AG20443 (cell line): Measurements from ENCODE around the gene PDE4D.

Source experiments
- DNase-seq: peaks from one replicate; pipeline ENCODE4 v3.0.0; 2012; ENCODE audit warnings: low spot score, mixed read lengths

Gene PDE4D

DNA sequence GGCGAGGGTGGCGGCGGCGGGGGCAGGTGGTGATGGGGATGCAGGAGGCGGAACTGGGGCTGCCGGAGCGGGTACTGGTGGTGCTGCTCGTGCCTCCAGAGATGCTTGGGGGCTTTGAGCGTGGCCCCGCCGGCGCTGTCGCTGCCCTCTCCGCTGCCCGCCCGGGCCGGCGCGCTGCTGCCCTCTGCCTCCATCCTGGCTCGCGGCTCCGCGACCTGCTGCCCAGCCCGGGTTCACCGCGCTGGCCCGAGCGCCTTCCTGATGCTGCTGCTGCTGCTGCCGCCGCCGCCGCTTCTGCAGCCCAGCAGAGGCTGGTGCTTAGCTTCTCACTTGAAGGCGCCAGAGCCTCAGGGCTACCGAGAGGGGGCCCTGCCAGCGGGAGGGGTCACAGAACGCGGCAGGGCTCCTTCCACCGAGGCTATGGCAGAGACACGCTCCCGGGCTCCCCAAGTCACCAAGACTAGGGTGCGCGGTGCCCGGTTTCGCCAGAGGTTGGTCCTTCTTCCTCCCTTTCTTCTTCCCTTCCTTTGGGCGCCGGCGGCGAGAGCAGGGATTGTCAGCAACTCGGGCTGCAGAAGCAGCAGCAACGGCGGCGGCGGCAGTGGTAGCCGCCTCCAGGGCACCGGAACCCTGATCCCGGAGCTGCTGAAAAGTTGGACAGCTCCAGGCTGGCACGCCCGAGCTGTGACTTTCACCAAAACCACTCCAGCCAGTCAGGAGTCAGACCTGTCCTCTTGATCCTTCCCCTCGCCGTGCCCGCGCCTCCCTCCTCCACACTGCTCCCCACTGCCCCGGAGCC is at the start of gene PDE4D:
TSS of gene PDE4D (minus strand) at position 298 of the 799 bp plus-strand sequence.
- DNase-seq, result peak; percentile 90

DNA sequence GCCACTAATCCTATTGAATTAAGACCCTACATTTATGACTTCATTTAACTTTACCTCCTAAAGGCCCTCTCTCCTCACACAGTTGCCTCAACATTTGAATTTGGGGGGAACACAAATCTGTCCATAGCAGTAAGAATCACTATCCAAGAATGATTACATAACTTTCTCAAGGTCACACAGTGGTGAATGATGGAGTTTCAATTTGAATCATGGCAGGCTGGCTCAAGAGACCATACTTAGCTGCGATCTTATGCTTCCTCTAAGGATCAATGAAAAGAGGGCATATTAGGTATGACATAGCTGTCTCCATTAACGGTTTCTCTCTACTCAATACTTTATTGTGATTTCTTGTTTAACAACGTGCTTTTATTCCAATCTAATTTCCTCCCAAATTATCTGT is 44.1 kb upstream of the PDE4D start:
- no peak for DNase-seq

DNA sequence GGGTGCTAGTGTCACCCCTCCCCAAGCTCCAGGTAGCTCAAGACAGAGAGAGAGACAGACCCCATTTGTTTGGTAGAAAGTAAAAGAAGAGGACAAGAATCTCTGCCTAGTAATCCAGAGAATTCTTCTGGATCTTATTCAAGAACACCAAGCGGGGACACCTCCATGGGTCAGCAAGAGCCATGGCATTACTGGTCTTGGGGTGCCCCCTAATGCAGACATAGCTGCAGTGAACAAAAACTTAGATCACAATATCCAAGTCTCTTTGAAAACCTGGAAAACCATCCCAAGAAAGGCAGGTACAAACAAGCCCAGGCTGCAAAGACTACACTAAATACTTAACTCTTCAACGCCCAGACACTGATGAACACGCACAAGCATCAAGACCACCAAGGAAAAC is 29.9 kb upstream of the PDE4D start:
- DNase-seq, result peak; percentile 15

DNA sequence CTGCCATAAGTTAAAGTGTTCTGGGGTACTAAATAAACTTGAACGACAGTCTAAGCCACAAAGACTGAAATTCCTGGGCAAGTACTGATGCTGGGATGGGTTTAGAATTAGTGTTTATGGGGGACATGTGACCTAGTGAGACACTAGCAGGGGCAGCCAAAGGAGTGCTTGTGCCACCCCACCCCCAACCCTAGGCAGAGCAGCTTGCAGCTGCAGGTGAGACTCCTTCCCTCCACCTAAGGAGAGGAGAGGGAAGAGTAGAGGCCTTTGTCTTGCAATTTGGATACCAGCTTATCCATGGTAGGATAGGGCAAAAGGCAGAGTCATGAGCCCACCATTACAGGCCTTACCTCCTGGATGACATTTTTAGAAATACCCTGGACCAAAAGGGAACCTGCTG is 28.7 kb upstream of the PDE4D start:
- no peak for DNase-seq

DNA sequence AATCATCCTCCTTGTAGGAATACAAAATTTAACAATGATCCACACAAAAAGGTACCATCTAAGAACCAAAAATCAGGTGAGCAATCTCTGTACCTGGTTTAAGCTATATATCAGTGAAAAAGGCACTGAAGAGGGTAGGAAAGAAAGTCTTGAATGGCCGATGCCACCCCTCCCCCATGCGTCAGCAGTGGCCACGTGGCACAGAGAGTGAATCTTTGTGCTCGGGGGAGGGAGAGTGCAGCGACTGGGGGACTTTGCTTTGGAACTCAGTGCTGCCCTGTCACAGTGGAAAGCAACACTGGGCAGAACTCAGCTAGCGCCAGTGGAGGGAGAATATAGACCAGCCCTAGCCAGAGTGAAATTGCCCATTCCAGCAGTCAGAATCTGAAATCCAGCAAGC is 28.3 kb upstream of the PDE4D start:
- DNase-seq, result no peak

DNA sequence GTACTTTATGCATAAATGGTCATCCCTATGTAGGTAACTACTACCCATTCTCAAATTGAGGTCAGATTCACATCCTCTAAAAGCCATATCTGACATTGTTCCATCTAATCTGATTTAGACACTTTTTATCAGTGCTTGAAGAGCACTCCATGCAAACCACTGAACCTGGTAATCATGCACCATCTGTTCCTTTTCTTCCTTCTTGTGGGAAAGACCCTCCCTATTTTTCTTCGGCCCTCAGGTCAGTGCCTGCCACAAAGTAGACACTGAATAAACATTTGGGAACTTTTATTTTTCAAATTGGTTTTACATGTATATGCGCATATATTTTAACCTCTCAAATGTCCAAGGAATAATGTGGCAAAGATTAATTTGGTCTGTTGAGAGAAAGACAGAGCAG is 26.0 kb upstream of the PDE4D start:
- no peak for DNase-seq

DNA sequence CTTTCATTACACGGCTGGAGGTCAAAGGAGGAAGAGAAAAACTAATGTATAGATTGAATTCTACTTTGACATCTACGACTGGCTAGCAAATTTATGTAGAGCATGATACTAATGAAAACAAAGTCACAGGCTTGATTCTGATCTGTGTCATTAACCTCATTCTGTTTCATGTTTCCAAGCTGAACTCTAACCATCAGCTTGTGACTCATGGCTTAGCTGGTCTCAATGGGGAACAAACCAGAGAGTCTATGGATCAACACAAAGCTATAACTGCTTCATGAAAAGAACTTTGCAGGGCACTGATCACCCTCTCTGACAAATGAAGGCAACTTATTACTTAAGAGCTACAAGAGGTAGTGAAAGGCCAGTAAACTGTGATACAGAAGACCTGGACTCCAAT is 23.6 kb upstream of the PDE4D start:
- no peak for DNase-seq

DNA sequence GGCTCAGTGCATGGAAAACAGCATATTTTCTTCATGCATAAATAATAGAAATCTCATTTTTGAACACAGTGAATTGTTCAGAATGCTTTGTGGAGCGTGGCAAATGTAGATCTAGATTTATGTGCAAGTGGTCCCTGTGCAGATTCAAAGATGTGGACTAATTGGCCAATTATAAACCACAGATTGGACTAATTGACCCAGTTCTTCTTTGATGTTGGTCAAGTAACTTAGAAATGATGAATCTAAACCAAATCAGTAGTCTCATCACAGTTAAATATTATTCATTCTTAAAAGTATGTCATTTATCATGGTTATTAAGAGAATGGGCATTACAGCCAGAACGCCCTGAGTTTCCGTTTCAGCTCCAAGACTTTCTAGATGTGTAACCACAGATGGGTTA is 11.7 kb upstream of the PDE4D start:
- DNase-seq, result no peak

DNA sequence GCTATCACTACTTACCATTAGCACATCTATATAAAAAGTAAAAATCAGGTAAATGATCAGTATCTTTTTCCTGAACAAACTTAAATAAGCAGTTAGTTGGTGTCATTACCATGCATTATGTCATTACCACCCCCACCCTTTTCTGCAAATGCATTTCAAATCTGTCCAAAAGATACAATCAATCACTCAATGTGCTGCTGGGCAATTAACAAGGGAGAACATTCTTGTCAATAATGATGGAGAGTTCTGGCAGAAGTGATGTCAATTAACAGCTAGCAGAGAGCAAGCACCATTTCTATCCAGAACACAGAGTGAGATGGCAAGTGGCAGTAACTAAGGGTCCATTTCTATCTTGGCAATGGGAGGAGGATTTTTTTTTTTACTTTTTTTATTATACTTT is 3.5 kb upstream of the PDE4D start:
- no peak for DNase-seq

DNA sequence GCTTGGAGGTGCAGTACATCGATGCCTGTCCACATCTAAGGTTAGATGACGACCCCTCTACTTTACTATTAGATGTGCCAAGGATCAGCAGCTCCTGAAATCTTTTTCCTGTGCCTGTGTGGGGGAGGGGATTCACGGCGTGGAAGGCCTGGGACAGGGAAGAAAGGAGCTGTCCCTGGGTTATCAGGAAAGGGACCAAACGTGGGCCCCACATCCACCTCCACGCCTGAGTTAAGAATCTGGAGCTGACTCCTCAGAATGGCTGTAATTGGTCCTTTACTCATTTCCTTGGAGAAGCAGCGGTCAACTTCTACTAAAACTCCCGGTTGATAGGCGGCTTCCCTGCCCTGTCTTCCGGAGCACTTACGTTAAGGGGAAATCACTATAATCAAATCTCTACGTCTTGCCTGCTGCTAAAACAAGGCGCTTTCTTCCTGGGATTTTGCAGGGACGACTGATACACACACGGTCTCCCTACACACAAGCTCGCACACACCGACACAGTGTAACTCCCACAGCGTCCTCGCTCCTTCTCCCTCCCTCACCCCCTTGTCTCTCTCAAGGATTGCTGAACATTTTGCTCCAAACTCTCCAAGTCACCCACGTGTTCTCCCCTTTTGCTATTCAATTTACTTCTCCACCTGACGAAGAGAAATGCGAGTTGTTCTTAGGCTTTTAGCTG is 1.4 kb downstream of the PDE4D start:
- no peak for DNase-seq

DNA sequence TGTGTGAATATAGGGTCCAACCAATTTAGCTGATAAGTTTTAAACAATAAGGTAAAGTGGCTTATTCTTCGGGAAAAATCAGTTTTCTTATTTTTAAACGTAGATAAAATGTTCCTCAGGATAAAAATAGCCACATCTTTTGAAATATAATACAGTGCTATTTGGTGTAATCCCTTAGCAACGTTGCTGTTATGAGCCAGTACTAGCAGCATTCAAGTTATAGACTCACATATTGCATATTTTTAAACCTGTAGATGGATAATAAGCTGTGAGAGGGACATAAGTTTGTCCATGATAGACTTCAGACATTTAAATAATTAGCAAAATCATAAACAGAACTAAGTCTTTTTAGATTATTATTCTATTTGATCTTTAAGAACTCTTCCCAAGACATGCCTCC is 6.3 kb downstream of the PDE4D start:
- no peak for DNase-seq

DNA sequence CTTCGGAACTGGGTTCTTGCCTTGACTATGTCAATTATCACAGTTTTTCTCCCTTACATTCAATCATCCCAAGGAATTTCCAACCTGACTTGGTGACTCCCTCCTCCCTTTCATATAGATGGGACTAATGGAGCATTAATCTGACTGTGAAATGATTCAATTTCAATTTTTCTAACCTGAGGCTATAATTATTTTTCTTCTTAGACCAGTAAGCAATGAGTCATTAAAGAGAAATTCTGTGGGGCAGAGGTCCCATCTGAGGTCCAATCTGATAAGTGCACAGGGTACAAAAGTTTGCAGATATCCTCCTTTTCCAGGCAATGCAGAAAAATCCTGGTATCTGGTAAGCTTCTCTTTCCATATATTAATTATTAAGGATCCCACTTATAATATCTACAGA is 18.9 kb downstream of the PDE4D start:
- DNase-seq, result no peak

DNA sequence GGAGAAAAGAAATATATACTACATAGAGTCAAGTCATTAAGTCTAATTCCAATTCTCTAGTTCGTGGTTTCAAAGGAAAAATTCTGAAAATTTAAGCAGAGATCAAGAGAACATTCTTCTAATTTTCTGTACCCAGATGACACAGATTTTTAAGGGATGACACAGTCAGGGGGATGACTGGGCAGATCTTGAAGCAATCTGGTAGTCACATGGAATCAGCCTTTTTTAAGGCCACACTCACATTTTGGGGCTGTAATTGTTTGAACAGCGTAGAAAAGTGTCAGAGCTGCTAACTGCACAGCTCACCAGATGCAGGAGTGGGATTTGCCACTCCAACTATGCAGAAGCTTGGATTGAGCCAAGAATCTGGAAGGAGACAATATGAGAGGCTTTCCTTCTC is 20.4 kb downstream of the PDE4D start:
- DNase-seq, result peak; percentile 82

DNA sequence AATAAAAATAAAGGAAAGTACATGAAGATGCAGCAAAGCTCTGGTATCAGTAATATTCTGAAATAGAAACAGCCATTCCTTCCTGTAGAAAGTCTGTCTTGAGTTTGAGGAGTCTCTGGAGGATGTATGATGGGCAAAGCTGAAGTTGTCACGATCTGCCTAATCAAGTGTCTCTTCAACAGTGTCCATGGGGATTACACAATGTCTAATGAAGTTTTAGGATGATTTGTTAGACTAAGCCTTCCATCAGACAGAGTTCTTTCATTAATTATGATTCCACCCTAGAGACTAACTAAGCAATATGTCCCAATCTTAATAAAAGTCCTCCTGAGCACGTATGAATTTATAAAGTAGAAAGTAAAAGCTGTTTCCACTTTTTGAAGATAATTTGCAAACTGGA is 26.9 kb downstream of the PDE4D start:
- DNase-seq, result no peak

DNA sequence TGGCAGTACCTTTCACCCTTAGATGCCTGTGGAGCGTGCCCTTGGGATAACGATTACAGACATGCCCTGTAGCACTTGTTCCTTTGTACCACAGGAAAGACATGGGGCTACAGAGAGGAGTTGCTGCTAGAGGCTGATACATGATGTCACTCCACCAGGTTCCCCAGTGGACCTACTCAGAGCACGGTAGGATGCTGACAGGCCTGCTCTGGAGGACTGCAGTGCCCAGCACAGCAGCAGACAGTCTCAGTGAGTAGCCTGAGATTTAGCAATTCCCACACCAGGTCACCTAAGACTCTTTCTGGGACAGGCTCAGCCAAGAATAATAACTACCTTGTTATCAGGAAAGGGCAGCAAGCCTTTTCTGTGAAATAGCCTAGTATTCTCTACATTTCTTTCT is 28.8 kb downstream of the PDE4D start:
- no peak for DNase-seq

DNA sequence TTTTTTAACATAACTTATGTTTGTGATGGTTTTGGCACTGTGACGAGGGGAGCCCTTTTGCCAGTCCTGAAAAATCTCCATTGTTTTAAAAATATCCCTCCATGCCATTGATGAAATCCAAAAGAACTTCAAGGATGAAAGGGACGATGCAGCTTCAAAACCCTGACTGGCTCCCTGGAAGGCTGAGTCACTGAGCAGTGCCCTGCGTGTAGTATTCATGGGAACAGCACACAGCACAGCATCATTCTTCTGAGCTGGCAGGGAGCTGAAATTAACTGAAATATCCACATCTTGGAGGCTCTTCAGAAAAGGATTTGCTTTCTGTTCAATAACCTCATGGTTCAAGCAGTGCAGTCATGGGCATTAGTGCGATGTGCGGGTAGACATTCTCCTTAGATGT is 29.7 kb downstream of the PDE4D start:
- DNase-seq, result peak; percentile 51

DNA sequence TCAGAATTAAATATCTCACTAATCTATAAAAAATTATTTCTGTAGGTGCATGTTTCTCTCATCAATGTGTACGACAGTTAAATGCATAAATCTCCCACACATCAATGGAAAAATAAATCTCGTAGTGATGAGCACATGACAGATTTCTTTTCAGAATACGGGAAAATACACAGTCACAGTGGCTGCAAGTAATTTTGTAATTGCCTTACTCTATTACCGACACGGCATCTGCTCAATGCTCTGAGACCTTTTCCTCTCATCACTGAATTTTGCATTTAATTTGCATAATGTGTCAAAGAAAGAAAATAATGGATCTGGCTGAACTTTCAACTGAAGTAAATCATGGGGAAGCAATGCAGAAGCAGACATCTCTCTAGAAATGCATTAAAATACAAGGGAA is 37.2 kb downstream of the PDE4D start:
- no peak for DNase-seq

DNA sequence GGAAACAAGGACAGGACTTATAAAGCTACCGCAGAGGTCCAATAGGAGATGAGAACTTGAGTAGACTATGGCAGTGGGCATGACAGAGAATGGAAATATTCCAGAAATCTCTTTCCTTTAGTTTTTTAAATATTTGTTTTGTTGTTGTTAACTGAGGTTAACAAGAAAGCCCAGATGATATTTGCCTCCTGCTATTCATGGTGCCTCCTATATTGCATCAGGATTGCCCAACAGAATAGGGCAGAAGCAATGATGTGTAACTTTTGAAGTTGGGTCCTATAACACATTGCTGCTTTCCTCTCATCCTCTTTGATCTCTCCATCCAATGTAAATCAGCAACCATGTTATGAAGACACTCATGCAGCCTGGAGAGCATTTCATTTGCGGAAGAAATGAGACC is 42.8 kb downstream of the PDE4D start:
- no peak for DNase-seq

DNA sequence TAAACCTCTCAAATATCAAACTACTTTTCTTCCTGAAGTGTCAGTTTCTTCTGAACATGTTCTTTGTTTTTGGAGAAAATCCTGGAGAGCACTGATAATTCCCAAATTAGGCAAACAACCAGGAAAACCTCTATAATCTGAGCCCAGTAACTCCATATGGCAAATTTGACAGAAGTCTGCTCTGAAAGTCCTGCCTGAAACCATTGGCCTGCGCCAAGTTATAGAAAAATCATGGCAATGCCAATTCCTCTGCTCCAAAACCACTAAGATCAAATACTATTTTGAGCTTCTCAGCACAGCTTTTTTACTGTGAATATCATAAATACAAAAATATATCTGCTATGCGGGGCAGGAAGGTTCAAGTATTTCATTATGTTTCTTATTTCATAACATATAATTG is 45.9 kb downstream of the PDE4D start:
- DNase-seq, result no peak

DNA sequence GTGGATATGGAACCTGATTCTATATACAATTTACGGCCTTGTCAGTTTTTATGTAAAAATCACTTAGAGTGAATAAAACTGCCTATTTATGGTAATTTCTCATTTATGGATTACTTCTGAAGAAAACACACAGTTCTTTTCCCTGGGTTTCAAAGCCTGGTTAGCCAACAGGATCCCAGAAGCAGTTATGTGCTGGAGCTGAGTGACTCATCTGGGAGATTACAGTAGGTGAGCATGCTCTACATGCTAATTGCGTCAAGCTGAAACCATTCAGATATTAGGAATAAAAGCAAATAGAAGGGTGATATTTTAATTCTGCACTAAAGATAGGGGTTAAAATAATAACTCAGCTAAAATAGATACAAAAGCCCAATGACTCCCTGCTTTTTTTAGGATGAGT is 47.8 kb downstream of the PDE4D start:
- no peak for DNase-seq

DNA sequence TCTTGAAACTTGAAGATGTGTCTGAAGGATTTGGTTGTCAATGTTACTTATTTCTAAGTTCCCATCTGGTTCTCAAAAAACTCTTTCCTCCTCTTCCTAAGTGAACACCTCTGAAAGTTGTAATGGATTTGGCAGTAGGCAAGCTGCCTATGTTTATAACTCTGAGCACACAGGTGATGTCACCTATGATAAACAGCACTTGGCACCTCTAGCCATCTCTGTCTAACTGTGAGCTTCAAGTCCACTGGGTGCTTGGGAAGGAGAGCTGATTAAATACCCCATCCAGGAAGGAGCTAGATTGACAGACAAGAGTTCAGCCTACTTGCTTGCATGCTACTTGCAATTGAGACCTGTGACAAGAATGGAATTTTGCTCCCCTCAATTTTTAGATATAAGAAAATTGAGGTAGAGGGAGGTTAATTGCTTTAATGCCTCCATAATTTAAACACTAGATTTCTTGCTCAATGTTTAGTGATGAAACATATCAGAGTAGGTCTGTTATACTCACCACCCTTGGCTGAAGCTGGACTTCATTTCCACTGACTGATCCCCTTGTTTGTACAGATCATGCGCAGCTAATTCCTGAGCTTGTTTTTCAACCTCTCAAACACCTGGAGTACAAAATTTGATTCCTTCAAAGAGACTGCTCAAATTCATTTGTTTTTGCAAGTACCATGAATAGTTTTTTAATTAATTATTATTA is 49.9 kb downstream of the PDE4D start:
- DNase-seq, result no peak

DNA sequence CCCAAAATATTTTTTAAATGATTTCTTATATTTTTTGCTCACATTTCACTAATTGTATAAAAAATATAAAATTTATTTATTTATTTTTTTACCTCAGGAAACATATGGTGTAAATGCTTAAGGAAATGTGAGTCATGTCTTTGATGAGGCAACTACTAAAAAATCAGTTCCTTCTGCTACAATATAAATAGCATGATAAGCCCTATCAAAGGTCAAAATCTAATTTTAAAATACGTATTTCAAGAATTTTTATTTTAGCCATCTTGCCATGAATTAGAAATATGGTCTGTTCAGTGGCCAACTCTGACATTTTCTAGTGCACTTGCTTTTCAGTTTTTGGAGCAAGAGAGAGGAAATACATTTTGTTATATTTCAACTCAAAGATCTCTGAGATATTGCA is 50.5 kb downstream of the PDE4D start:
- DNase-seq, result no peak

DNA sequence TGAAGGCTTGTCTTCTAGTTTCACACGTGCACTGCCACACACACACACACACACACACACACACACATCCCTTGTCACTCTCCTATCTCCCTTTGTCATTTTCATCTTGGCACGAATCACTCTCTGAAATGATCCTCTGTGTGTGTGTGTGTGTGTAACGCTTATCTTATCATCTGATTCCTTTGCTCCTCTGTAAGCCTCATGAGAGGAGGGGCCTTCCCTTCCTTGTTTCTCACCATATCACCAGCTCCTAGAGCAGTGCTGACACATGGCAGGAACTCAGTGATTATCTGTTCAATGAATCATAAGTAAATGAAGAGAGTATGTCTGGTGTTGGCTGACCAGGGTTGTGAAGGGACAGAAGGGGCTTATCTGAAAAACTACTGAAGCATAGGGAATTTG is 53.3 kb downstream of the PDE4D start:
- DNase-seq, result no peak
